ENCODE data around the gene ATP13A2. TPM values are rescaled to one million over a fixed set of nuclear protein-coding genes. Genes with fewer than 3 reads are reported as not detected.
"Not testable (repeated sequence)": the region's sequence is repeated elsewhere in the genome, so short reads cannot be mapped to it uniquely, and the experiment has no call there.

The ATP13A2 gene
- total and polyA plus RNA-seq, 4 donors, result 62.1 to 308 (median 186) TPM

DNA sequence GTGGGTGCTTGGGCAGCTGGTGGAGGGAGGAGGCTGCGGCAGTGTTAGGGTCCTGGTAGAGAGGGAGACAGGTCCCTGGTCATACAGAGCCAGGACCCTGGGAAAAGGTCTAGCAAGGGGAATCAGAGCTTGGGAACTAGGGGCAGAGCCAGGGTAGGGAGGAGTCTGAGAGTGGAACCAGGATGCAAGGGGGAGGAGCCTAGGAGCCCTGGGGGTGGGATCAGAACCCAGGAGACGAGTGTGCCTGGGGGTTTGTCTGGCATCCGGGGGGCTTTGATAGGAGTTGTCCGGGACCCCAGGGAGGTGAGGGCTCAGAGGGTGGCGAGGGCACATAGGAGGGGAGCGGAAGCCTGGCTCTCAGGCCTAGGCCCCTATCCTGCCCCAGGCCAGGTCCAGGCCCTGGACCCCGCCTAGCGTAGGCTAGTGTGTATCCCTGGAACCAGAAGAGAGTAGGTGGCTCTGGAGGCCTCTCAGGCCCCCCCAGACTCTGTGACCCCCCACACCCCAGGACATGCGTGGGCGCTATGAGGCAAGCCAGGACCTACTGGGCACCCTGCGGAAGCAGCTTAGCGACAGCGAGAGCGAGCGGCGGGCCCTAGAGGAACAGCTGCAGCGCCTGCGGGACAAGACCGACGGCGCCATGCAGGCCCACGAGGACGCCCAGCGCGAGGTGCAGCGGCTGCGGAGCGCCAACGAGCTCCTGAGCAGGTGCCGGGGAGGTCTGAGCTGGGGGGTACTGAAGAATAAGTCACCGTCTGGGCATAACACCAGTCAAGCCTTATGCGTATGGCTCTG, 72.1 kb downstream of the ATP13A2 start:
- not testable (repeated sequence) for DNase-seq (ENCODE audit: low read depth in 4 of 6, low spot score in 6 of 6); H3K4me3 ChIP-seq (ENCODE audit: low read depth, low read length); H3K27ac ChIP-seq (ENCODE audit: low read depth, low read length); H3K4me1 ChIP-seq (ENCODE audit: control insufficient read depth, insufficient read depth, low read length); H3K9me3 ChIP-seq (ENCODE audit: control insufficient read depth, insufficient read depth, low read length); H3K27me3 ChIP-seq (ENCODE audit: control insufficient read depth, insufficient read depth, low read length)
- WGBS (ENCODE audit: insufficient coverage), result 95% methylated on average over 32 of the region's 32 CpGs
- peaks cover 88% of the 10 kb centered on the region for H3K36me3 ChIP-seq (ENCODE audit: control insufficient read depth, insufficient read depth, low read length)

DNA sequence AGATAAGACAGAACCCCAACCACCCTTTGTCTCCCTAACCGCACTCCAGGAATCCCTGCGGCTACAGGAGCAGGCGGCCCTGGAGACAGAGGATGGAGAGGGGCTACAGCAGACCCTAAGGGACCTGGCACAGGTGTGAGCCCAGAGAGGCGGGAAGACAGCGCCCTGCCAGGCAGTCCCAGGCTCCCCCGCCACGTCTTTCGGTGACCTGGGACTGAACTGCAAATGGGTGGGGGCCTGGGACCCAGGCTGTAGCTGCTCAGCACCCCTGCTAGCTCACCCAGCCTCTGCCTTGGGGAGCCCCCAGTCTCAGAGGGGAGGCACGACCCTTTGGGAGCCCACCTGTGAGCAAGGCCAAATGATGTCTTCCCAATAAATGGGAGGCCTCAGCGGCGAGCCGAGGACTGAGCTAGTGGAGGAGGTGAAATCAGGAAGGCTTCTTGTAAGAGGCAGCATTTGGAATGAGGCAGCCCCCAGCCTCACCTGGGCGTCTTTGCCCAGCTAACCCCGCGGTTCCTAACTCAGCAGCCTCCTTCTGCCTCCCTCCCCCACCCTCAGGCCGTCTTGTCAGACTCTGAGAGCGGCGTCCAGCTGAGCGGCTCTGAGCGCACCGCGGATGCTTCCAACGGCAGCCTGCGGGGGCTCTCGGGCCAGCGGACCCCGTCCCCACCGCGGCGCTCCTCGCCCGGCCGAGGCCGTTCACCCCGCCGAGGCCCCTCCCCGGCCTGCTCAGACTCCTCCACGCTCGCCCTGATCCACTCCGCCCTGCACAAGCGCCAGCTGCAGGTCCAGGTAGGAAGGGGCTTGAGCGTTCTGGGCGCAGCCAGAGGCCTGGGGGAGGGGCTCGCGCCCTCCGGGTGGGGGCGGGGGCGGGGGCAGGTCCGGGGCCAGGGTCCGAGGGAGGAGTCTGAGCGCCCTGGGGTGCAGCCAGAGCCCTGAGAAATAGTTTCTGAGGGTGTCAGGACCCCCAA, 73.1 kb downstream of the ATP13A2 start:
- no peaks in the 10 kb centered on the region for H3K9me3 ChIP-seq (ENCODE audit: control insufficient read depth, insufficient read depth, low read length)
- 50% methylated on average over 51 of the region's 51 CpGs for WGBS (ENCODE audit: insufficient coverage)

DNA sequence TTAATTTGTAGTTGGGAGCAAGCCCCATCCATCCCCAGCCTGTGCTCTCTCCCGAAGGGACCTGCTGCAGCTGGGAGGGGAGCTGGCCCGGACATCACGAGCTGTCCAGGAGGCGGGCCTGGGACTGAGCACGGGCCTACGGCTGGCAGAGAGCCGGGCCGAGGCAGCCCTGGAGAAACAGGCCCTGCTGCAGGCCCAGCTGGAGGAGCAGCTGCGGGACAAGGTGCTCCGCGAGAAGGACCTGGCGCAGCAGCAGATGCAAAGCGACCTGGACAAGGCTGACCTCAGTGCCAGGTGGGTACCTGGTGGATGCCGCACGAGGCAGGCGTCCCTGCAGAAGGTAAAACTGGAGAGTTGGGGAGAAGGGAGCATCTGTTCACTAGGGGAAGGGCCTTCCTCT, 75.1 kb downstream of the ATP13A2 start:
- H3K4me3 ChIP-seq (ENCODE audit: low read depth, low read length); H3K27me3 ChIP-seq (ENCODE audit: control insufficient read depth, insufficient read depth, low read length); DNase-seq (ENCODE audit: low read depth in 4 of 6, low spot score in 6 of 6); H3K9me3 ChIP-seq (ENCODE audit: control insufficient read depth, insufficient read depth, low read length); H3K4me1 ChIP-seq (ENCODE audit: control insufficient read depth, insufficient read depth, low read length); H3K27ac ChIP-seq (ENCODE audit: low read depth, low read length): not testable (repeated sequence)
- peaks cover 84% of the 10 kb centered on the region for H3K36me3 ChIP-seq (ENCODE audit: control insufficient read depth, insufficient read depth, low read length)
- 82% methylated on average over 16 of the region's 16 CpGs for WGBS (ENCODE audit: insufficient coverage)

More for the DNA sequence above, 73.1 kb downstream of the ATP13A2 start:
- H3K4me1 ChIP-seq (ENCODE audit: control insufficient read depth, insufficient read depth, low read length), result no peaks in the 10 kb centered on the region
- no peaks in the 10 kb centered on the region for H3K27me3 ChIP-seq (ENCODE audit: control insufficient read depth, insufficient read depth, low read length)
- no peak overlapping the region for H3K4me3 ChIP-seq (ENCODE audit: low read depth, low read length)
- no peak overlapping the region for H3K27ac ChIP-seq (ENCODE audit: low read depth, low read length)
- peaks cover 86% of the 10 kb centered on the region for H3K36me3 ChIP-seq (ENCODE audit: control insufficient read depth, insufficient read depth, low read length)
- DNase-seq (ENCODE audit: low read depth in 4 of 6, low spot score in 6 of 6), result no peak

Other genes with a start within 250 kb of the ATP13A2 start
- gene RNU1-2, start 115.9 kb downstream of the ATP13A2 start, total RNA-seq, result over 10,000 TPM in 1 of 2 donors, 1,000 to 10,000 TPM in 1; 4,182 to 29,651 TPM
- 1 to 10 TPM in 1 of 2 donors, not detected in 1; 1.2 TPM for gene RNU1-2, start 115.9 kb downstream of the ATP13A2 start, polyA plus RNA-seq (ENCODE audit: insufficient read length in 2 of 2)
- gene CROCC, start 90.0 kb downstream of the ATP13A2 start, total RNA-seq, result 10 to 100 TPM; 14.7 to 35.4 TPM
- 10 to 100 TPM; 52.2 to 58.3 TPM for gene CROCC, start 90.0 kb downstream of the ATP13A2 start, polyA plus RNA-seq (ENCODE audit: insufficient read length in 2 of 2)
- gene MFAP2, start 31.3 kb downstream of the ATP13A2 start, total RNA-seq, result 100 to 1,000 TPM in 1 of 2 donors, 10 to 100 TPM in 1; 18.1 to 168 TPM
- 100 to 1,000 TPM in 1 of 2 donors, 10 to 100 TPM in 1; 55.4 to 107 TPM for gene MFAP2, start 31.3 kb downstream of the ATP13A2 start, polyA plus RNA-seq (ENCODE audit: insufficient read length in 2 of 2)
- 100 to 1,000 TPM; 115 to 127 TPM for gene SDHB, start 42.1 kb upstream of the ATP13A2 start, total RNA-seq
- 100 to 1,000 TPM; 119 to 129 TPM for gene SDHB, start 42.1 kb upstream of the ATP13A2 start, polyA plus RNA-seq (ENCODE audit: insufficient read length in 2 of 2)
- 10 to 100 TPM in 1 of 2 donors, 1 to 10 TPM in 1; 8.7 to 24.9 TPM for gene PADI2, start 107.5 kb upstream of the ATP13A2 start, total RNA-seq
- 10 to 100 TPM; 29.1 to 32.6 TPM for gene PADI2, start 107.5 kb upstream of the ATP13A2 start, polyA plus RNA-seq (ENCODE audit: insufficient read length in 2 of 2)
- under 1 TPM; 0.39 to 0.79 TPM for gene PADI1, start 193.2 kb upstream of the ATP13A2 start, total RNA-seq
- 1 to 10 TPM; 1.1 TPM for gene PADI1, start 193.2 kb upstream of the ATP13A2 start, polyA plus RNA-seq (ENCODE audit: insufficient read length in 2 of 2)
- not detected for gene PADI3, start 237.2 kb upstream of the ATP13A2 start, total RNA-seq
- gene PADI3, start 237.2 kb upstream of the ATP13A2 start, polyA plus RNA-seq (ENCODE audit: insufficient read length in 2 of 2), result not detected

Measured in spinal cord (tissue), 10 donors.